GM18498 (cell line): ENCODE data around the gene GNA14.
"Not testable (repeated sequence)": the region's sequence is repeated elsewhere in the genome, so short reads cannot be mapped to it uniquely, and the experiment has no call there.

Experiments used
- ATAC-seq: cut with Tn5 transposase; IDR thresholded peaks from one replicate; pipeline ENCODE4 v1.9.1; 2021; ENCODE audit warnings: mild to moderate bottlenecking, moderate library complexity; ENCODE audit not compliant: unreplicated experiment

Gene GNA14

DNA sequence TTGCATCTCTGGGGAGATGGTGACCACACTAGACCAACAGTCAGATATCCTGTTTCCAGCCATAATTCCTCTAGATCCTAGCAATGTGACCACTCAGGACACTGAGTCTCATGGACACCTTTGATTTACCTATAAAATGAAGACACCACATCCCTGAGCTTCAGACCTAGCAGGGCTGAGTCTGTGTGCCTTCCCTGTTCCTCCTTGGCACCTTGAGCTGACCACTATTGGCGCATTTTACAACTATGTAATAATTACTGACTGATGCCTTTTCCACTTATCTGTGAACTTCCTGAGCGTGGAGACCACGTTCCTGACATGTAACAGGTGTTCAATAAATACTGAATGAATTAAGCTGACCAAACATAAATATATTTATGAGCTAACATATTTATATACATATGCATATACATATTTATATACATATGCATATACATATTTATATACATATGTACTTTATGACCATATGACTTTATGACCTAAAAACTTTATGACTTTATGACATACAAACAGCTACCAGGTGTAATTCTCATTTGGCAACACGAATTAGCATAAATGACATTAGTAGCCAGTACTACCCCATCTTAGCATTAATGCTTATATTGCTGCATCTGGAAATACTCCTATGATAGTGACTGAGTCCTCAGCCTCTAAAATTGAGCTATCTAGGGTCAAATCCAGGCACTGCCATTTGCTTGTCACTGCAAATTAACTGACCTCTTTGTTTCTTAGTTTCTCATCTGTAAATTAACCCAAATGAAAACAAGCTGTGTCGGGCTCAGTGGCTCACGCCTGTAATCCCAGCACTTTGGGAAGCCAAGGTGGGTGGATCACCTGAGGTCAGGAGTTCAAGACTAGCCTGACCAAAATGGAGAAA lies 150.6 kb downstream of the GNA14 start:
- no peak for ATAC-seq

- no peak for ATAC-seq
Measured at GRCh38 chr9:77495834-77496671, 152.1 kb downstream of the GNA14 start.

GRCh38 chr9:77490279-77490678 lies 157.8 kb downstream of the GNA14 start:
- not testable (repeated sequence) for ATAC-seq

GRCh38 chr9:77489405-77490163 lies 158.5 kb downstream of the GNA14 start:
- ATAC-seq, result not testable (repeated sequence)

- ATAC-seq, result peak; percentile 55
Measured at GRCh38 chr9:77488439-77489126, 159.5 kb downstream of the GNA14 start.

- no peak for ATAC-seq
Measured at GRCh38 chr9:77486968-77487367, 161.2 kb downstream of the GNA14 start.

GRCh38 chr9:77486463-77486862 lies 161.7 kb downstream of the GNA14 start:
- ATAC-seq, result no peak

DNA sequence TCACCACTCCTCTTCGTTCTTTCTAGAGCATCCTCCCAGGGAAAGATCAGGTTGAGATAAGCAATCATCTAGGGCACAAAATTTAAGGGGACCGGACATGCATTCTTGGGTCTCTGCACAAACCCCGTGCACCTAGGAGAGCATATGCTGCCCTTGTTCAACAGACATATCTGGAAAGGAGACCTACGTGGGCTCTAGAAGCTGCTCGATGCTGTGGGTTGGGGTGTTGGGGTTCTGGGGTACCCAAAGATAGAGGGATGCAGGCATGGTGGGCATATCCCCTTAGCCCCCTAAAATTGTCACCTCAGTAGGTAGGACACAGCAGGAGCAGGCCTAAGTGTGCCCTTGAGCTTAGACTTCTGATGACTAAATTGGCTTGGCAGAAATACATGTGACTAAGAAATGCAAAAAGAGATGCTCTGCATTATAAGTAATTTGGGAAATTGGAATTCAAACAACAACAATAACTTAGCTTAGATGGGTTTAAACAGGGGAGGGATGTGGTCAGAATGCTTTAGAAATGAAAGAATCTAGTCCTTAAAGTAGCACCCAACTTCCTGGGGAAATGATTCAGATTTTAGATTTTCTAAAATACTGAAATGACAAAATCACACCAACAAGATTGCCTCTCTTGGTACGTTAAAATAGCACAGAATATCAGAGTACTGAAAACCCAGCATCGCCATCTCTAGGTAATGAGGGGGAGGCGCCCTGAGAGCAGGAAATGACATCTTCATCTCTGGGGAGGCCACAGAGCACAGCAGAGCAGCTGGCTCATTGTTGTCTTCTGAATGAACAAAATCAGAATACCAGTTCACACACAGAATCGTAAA lies 172.3 kb downstream of the GNA14 start:
- ATAC-seq, result peak; percentile 97

DNA sequence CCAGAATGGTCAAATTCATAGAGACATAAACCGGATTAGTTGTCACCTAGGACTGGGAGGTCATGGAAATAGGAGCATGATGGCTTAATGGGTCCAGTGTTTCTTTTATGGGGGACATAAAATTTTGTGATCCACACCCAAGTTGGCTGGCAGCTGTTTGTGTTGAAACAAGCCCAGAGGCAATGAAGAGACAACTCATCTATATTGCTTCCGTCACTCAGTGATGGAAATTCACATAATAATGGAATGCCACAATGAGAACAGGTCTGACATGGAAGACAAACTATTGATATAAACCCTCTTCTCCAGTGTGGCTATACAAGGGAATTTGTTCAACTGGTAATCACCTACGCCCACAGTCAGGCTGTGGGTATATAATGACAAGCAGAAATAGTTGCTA lies 173.2 kb downstream of the GNA14 start:
- ATAC-seq, result no peak

DNA sequence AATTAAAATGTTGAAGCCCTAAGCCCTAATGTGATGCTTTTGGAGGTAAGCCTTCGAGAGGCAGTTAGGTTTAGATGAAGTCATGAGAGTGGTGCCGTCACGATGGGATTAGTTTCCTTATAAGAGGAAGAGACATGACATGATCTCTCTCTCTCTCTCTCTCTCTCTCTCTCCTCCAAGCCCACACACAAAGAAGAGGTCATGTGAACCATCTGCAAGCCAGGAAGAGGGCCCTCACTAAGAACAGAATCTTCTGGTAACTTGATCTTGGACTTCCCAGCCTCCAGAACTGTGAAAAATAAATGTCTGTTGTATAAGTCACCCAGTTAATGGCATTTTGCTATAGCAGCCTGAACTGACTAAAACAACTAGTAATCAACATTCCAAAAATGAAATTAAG lies 175.5 kb downstream of the GNA14 start:
- ATAC-seq, result no peak

- ATAC-seq, result no peak
Measured at GRCh38 chr9:77471572-77471971, 176.6 kb downstream of the GNA14 start.

DNA sequence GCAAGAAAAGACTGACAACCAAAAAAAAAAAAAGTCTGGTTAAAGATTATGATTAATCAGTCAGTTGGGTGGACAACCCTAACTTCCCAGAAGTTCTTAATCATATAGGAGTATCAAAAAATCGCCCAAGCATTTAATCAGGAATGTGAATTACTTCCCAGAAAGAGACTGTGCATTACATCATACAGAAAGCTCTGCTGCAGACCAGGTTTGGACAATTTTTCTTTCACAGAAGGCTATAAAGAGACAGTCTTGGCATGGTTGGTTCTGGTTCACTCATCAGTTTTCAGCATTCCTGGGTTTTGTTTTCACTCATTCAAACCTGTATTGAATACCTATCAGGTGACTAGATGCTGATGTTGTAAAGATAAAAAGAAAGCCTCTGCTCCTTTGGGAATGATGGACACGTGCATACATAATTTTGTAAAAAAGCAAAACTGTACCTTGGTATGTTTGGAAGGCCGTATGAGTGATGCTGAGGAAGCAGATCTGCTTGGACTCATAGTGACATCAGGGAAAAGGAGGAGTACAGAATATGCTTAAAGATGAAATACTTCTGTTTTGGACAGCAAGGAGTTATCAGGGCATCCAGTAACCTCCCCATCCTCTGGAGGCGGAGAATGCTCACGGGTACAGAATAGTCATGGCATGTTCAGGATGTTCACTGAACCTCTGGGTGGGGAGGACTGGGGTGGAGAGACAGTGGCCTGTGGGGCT lies 178.4 kb downstream of the GNA14 start:
- ATAC-seq, result no peak

DNA sequence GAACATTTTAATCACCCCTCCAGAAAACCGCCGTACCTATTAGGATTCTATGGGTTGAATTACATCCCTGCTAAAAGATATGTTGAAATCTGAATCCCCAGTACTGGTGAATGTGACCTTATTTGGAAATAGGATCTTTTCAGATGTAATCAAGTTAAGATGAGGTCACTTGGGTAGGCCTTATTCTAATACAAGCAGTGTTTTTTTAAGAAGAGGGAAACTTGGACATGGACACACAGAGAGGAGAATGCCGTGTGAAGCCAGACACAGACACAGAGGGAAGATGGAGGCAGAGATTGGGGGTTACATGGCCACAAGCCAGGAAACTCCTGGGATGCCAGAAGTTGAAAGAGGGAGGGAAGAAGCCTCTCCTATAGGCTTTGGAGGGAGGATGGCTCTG lies 183.5 kb downstream of the GNA14 start:
- no peak for ATAC-seq

GRCh38 chr9:77463151-77463550 lies 185.0 kb downstream of the GNA14 start:
- ATAC-seq, result no peak

DNA sequence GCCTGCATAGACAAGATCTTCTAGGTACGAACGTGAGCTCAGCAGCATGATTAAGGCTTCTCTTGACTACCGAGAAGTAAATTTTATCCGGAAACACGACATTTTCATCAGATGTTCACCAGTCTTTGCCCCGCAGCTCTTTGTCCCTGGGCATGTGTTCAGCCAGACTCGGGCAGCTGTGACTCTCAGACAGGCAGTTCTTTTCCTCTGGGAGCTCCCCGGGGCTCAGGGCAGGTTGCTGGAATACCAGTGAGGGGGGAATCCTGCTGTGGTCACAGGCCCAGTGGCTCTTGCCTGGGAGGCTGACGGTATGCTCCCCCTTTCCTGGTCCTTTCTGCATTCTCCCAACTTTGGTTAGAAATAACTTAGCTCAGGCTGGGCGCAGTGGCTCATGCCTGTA lies 186.1 kb downstream of the GNA14 start:
- no peak for ATAC-seq

DNA sequence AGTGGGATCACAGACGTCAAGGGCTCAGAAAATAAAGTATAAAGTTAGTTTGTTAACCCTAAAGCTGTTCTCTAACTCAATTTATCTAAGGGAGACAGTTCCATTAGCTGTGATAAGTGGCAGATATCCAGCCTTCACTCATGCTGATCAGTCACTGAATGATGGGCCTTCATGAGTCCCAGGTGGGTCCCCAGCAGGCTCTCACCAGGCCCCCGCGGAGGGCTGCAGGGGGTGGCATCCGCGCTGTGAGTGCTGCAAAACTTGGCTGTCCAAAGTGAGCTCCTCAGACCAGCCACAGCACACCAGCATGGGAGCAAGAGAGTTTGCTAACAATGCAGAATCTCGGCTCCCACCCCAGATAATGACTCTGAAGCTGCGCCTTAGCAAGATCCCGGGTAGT lies 187.2 kb downstream of the GNA14 start:
- ATAC-seq, result no peak

- peak; percentile 85 for ATAC-seq
Measured at GRCh38 chr9:77457916-77458592, 190.1 kb downstream of the GNA14 start.

DNA sequence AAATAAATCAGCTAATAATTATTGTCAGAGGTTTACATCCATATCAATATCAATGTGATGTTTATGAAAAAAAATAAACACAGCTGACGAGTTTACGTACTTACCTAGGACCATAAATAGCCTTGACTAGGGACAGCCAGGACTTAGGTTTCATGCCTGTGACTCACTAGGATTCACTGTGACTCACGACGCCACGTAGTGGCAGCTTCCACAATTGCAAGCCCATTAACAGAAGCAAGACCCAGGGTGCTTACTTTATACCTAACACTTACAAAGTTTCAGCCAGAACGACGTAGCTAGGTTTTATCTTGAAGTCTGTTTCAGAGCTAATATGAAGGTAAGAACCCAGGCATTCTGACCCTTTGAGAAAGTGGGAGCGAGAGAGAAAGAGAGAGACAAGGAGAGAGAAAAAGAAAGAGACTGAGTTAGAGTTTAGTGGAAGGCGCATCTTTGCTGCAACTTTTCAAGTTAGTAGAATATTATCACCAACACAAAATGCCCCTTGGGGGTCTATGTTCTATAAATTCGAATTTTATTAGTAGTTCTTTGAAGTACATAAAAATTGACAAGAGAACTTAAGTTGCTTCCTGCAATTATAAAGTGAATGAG lies 191.2 kb downstream of the GNA14 start:
- ATAC-seq, result peak; percentile 76
